Effector memory CD4-positive, alpha-beta T cell (primary cell): ENCODE results near the gene HSPA12B.

Experiments
- DNase-seq, 3 donors: peaks; one replicate each; pipeline ENCODE4 v3.0.0-alpha.2; 2020
- H3K27ac ChIP-seq: 2 replicates; pipeline ENCODE4 v1.7.0; 2013; ENCODE audit warnings: mild to moderate bottlenecking, low read length, moderate library complexity; ENCODE audit not compliant: insufficient read depth, poor library complexity, severe bottlenecking
- H3K27me3 ChIP-seq: replicated peaks from 2 replicates; pipeline ENCODE4 v1.7.0; 2013; ENCODE audit warnings: mild to moderate bottlenecking, low read length; ENCODE audit not compliant: insufficient read depth, control insufficient read depth, poor library complexity, severe bottlenecking
- H3K36me3 ChIP-seq: 2 replicates; pipeline ENCODE4 v1.7.0; 2013; ENCODE audit warnings: mild to moderate bottlenecking, low read length, moderate library complexity; ENCODE audit not compliant: control insufficient read depth, insufficient read depth
- H3K4me1 ChIP-seq: 2 replicates; pipeline ENCODE4 v1.7.0; 2013; ENCODE audit warnings: low read length, mild to moderate bottlenecking; ENCODE audit not compliant: control insufficient read depth, insufficient read depth, poor library complexity, severe bottlenecking
- H3K4me3 ChIP-seq: 2 replicates; pipeline ENCODE4 v1.7.0; 2013; ENCODE audit warnings: low read length, low read depth, mild to moderate bottlenecking; ENCODE audit not compliant: insufficient read depth, poor library complexity, severe bottlenecking
- H3K9me3 ChIP-seq: 2 replicates; pipeline ENCODE4 v1.7.0; 2013; ENCODE audit warnings: mild to moderate bottlenecking, low read length, moderate library complexity; ENCODE audit not compliant: control insufficient read depth

The HSPA12B gene

DNA sequence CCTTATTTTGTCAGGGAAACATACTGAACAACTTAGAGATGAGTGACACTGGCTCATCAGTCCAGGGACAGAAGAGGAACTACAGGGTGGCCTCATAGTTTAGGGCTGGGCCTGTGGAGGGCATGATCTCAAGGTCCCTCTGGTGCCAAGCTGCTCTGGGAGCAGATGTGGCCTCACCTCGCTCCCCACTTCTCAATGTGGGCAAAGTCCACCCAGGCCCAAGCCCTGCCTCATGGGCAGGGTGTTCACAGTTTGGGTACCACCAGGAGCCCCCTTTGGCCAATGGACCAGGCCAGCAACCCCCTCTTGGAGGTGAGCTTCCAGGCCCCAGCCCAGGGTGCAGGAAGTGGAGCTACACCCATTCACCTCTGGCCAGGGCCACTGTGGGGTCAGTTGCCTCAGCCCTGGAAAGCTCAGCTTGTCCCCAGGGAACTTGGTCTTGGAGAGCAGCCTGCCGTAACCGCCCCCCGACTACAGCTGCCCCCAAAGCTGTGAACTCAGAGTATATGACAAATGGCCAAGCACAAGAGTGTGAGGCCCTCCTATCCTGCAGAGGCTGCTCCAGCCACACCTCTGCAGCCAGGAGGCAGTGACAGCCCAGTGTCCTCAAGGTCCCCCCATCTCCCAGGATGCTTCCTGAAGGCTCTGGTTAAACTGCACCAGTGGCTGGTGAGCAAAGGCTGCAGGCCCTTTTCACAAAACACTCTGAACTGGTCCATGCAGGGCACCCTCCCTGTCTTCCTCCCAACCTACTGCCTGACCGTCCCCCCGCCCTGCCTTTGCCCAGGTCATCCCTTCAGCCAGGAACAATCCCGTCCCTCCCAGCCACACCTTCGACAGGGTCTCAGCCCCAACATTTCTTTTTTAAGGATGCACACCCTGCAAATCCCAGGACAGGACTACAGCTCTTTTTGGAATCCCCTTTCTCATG is 31.5 kb downstream of the HSPA12B start:
- no peaks in the 10 kb centered on the region for H3K27me3 ChIP-seq
- no peak for DNase-seq
- H3K36me3 ChIP-seq: no peaks in the 10 kb centered on the region
- no peaks in the 10 kb centered on the region for H3K9me3 ChIP-seq
- H3K27ac ChIP-seq: no peak overlapping the region
- H3K4me3 ChIP-seq: no peak overlapping the region
- peaks cover 23% of the 10 kb centered on the region for H3K4me1 ChIP-seq

DNA sequence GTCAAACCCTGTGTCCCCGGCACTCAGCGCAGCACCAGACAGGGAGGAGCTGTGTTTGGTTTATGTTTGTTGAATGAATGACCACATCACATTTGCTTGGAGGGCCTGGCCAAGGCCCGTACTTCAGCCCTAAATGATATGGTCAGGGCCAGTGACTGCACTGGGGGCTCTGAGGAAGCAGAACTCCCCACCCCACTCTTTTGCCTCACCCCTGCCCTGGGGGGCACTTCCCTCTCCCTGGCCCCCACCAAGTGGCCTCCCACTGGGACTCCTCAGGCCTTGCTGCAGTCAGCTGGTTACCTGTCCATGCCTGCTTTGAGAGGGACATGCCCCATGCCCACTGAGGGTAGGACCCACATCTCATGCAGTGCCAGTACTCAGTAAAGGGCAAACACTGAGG is 32.2 kb downstream of the HSPA12B start:
- Histone ChIP-seq H3K4me1 (peaks cover 27% of the 10 kb centered on the region), H3K9me3 (no peaks in the 10 kb centered on the region), H3K4me3 (no peak overlapping the region), H3K36me3 (no peaks in the 10 kb centered on the region), H3K27me3 (no peaks in the 10 kb centered on the region), H3K27ac (no peak overlapping the region)
- DNase-seq: no peak

DNA sequence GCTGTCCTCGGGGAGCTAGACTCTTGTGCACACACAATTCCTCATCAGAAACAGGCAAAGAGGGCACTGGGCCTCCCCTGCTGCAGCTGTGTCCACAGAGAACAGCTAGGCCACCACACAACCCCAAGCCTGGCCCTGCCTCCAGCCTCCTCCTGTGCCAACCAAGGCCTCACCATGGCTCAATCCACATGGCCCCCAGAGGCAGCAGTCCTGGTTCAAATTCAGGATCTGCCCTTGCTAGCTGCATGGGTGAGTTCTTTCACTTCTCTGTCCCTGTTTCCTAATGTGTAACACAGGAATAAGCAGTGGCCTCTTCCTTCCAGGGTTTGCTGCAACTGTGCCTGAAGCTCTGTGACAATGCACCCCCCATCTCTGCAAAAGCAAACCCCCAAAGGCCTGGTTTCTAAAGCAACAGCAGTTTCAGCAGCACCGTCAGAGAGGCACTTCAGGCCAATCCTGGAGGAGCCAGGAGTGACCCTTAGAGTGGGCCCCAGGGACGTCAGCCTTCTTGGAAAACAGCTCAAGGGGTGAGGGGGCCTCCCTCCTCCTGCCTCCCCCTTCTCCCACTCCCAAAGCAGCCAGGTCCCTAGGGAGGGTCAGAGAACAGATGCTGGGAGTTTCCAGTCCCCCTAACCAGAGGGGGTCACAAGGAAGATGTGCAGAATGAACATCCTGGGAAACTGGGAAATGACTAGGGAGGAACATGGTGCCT is 32.8 kb downstream of the HSPA12B start:
- Histone ChIP-seq H3K36me3 (no peaks in the 10 kb centered on the region), H3K27ac (no peak overlapping the region), H3K27me3 (no peaks in the 10 kb centered on the region), H3K9me3 (no peaks in the 10 kb centered on the region), H3K4me3 (no peak overlapping the region), H3K4me1 (peaks cover 27% of the 10 kb centered on the region)
- DNase-seq: no peak

DNA sequence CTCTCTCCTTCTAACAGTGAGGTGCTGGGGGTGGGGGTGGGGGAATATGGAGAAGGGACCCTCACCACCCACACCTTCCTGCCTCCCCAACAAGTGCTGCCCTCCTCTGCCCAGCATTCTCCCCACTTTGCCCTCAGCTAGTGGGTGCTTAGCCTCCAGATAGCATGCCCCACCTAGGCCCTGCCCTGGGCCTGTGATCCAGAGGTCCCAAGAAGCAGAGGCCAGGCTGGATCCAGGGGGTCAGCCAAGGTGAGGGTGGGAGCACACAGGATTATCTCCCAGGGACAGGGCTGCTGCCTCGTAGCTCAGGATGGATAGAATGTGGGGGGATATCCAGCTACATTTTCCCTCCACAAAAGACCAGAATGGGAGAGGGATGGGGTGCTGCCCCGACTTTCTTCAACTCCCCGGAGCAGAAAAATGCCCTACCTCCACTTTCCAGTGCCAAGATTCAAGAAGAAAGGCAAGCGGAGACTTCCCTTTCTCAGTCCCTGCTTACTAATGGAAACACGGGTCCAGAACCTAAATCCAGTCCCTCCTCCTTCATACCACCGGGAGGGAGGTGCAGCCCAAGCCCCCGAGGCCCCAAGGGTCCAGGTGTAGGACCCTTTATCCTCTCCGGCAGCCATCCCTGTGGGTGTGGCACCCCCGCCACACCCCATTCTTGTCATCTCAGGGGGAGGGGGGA is 34.1 kb downstream of the HSPA12B start:
- Histone ChIP-seq H3K4me1 (peaks cover 27% of the 10 kb centered on the region), H3K9me3 (no peaks in the 10 kb centered on the region), H3K27ac (peak overlapping the region; percentile 99), H3K36me3 (no peaks in the 10 kb centered on the region), H3K27me3 (no peaks in the 10 kb centered on the region), H3K4me3 (peak overlapping the region; percentile 75)
- no peak for DNase-seq

GRCh38 chr20:3767110-3767426 is 34.6 kb downstream of the HSPA12B start:
- no peaks in the 10 kb centered on the region for H3K9me3 ChIP-seq
- H3K27me3 ChIP-seq: no peaks in the 10 kb centered on the region
- H3K4me3 ChIP-seq: peak overlapping the region; percentile 75
- H3K4me1 ChIP-seq: peaks cover 27% of the 10 kb centered on the region
- no peaks in the 10 kb centered on the region for H3K36me3 ChIP-seq
- peak in 1 of 3 donors; percentile 14 for DNase-seq
- H3K27ac ChIP-seq: peak overlapping the region; percentile 99

- H3K4me1 ChIP-seq: peaks cover 27% of the 10 kb centered on the region
- H3K27ac ChIP-seq: peak within 1 kb of the TSS; percentile 99
- no peaks in the 10 kb centered on the region for H3K27me3 ChIP-seq
- peak within 1 kb of the TSS; percentile 75 for H3K4me3 ChIP-seq
- no peaks in the 10 kb centered on the region for H3K9me3 ChIP-seq
- H3K36me3 ChIP-seq: no peaks in the 10 kb centered on the region
- DNase-seq: peak; percentile 91 to 96 (median 93)
These were observed 35.2 kb downstream of the HSPA12B start, which contains the start of gene ADISSP for GRCh38 chr20:3767427-3768341. TSS of gene ADISSP (minus strand) at chr20:3767753. CDS start at chr20:3760100, 7,653 bp downstream.

GRCh38 chr20:3768342-3769130 is 36.1 kb downstream of the HSPA12B start:
- Histone ChIP-seq H3K4me1 (peaks cover 27% of the 10 kb centered on the region), H3K27ac (peak overlapping the region; percentile 99), H3K27me3 (no peaks in the 10 kb centered on the region), H3K36me3 (no peaks in the 10 kb centered on the region), H3K4me3 (peak overlapping the region; percentile 75), H3K9me3 (no peaks in the 10 kb centered on the region)
- peak; percentile 81 to 84 (median 84) for DNase-seq

DNA sequence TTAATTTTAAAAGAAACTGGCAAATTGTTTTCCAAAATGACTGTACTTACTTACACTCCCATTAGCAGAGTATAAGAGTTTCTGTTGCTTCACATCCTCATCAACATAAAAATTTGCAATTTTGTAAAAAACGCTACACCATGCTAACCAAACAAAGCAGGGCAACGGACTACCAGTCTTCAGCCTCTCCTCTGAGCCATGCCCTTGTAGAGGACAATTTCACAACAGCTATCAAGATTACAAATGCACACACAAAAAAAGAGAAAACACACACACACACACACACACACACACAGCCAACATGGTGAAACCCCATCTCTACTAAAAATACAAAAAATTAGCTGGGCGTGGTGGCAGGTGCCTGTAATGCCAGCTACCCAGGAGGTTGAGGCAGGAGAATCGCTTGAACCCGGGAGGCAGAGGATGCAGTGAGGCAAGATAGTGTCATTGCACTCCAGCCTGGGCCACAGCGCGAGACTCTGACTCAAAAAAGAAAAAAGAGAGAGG is 39.1 kb downstream of the HSPA12B start:
- DNase-seq: no peak
- Histone ChIP-seq H3K27ac (no peak overlapping the region), H3K27me3 (no peaks in the 10 kb centered on the region), H3K9me3 (no peaks in the 10 kb centered on the region), H3K4me1 (peaks cover 23% of the 10 kb centered on the region), H3K36me3 (no peaks in the 10 kb centered on the region), H3K4me3 (no peak overlapping the region)
